ENCODE data around the gene SZT2.

- TF ChIP-seq DDIT3 (CRISPR knock-in tag; IDR thresholded peaks at IDR 0.05) (no peak), POLR2A (IDR thresholded peaks at IDR 0.05; ENCODE audit: insufficient read depth in 1 of 2, low read depth in 2 of 2, low read length in 2 of 2) (no peak), TCF7 (IDR thresholded peaks at IDR 0.05; ENCODE audit: low read depth) (no peak), TAF1 (CRISPR knock-in tag; IDR thresholded peaks at IDR 0.05) (no peak), ZNF768 (CRISPR knock-in tag; IDR thresholded peaks at IDR 0.05) (no peak), POLR2AphosphoS5 (IDR thresholded peaks at IDR 0.05; ENCODE audit: low read depth, low read length) (no peak), EED (CRISPR knock-in tag; IDR thresholded peaks at IDR 0.05) (no peak), KDM4B (CRISPR knock-in tag; IDR thresholded peaks at IDR 0.05) (no peak), STAG1 (CRISPR knock-in tag; IDR thresholded peaks at IDR 0.05) (no peak), HNRNPL (IDR thresholded peaks at IDR 0.05; ENCODE audit: low read depth, low read length) (no peak)
- TF ChIP-seq, protein P1, sequence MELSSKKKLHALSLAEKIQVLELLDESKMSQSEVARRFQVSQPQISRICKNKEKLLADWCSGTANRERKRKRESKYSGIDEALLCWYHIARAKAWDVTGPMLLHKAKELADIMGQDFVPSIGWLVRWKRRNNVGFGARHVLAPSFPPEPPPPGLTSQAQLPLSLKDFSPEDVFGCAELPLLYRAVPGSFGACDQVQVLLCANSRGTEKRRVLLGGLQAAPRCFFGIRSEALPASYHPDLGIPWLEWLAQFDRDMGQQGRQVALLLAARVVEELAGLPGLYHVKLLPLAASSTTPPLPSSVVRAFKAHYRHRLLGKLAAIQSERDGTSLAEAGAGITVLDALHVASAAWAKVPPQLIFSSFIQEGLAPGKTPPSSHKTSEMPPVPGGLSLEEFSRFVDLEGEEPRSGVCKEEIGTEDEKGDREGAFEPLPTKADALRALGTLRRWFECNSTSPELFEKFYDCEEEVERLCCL (CRISPR knock-in tag; IDR thresholded peaks at IDR 0.05; ENCODE audit: borderline replicate concordance), result no peak
- TF ChIP-seq, protein P2, sequence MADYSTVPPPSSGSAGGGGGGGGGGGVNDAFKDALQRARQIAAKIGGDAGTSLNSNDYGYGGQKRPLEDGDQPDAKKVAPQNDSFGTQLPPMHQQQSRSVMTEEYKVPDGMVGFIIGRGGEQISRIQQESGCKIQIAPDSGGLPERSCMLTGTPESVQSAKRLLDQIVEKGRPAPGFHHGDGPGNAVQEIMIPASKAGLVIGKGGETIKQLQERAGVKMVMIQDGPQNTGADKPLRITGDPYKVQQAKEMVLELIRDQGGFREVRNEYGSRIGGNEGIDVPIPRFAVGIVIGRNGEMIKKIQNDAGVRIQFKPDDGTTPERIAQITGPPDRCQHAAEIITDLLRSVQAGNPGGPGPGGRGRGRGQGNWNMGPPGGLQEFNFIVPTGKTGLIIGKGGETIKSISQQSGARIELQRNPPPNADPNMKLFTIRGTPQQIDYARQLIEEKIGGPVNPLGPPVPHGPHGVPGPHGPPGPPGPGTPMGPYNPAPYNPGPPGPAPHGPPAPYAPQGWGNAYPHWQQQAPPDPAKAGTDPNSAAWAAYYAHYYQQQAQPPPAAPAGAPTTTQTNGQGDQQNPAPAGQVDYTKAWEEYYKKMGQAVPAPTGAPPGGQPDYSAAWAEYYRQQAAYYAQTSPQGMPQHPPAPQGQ (CRISPR knock-in tag; IDR thresholded peaks at IDR 0.05; ENCODE audit: borderline replicate concordance), result no peak
Observed at GRCh38 chr1:43410571-43410970, 20.9 kb downstream of the SZT2 start.
